ENCODE results near the gene GEMIN4.

GEMIN4 gene

DNA sequence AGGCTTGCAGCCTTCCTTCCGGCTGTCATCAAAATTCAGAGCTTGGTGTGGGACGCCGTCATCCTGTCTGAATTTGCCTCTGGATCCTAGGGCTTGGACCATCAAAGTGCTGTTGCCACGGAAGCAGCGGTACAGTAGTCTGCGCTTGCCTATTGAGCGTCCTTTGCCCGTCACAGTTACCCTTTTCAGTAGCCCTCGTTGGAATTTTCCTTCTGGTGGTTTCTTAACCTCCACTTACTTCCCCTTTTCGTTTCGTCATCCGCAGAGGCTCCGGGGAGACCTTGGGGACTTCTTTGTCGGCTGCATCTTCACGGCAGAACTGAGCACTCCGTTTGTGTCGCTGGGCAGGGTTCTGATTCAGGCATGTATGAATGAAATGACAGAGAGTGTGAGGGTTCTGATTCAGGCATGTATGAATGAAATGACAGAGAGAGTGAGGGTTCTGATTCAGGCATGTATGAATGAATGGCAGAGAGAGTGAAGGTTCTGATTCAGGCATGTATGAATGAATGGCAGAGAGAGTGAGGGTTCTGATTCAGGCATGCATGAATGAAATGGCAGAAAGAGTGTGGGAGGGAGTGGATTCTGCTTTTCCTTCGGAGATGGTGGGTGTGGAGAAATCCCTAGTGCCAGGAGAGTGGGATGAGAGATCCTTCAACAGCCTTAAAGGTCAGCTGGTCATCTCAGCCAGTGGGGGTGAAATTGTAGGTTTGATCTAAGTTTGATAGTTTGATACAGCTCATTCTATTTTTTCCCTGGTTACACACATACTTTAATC lies 11.6 kb downstream of the GEMIN4 start:
- DNase-seq, result no peak

DNA sequence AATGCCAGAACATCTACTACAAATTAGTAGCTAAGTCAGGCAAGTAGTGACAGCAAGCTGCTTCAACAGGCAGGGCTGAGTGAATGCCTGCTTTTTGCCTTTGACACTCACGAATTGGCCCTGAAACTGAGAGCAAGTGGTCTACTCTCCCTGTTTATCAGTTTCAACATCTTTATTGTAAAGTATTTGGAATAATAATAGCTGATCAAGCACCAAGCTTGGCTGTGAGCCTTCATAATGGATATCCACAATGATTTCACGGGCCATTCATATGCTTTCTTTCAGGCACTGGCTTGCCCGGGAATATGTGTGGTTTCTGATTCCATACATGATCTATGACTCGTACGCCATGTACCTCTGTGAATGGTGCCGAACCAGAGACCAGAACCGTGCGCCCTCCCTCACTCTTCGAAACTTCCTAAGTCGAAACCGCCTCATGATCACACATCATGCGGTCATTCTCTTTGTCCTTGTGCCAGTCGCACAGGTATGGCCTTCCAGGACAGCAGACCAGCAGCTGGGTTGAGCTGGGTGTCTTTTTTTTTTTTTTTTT lies 14.4 kb downstream of the GEMIN4 start:
- no peak for DNase-seq

DNA sequence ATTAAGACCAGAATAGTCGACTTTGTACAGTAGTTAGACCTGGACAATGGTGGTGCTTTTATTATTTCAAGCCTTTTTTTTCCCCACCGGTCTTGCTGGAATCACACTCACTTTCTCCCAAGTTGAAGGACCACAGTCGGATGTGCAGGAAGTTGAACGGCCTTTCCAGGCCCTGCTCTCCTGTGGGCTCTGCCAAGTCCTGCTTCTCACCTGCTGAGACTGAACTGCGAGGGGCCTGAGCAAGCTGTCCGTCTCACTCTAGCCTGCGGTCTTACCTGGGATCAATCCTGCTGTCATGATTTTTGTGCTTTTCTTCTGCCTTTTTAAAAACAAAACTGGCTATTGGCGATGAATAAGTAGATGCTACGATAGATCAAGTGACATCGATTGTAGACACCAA lies 18.3 kb downstream of the GEMIN4 start:
- DNase-seq, result no peak

DNA sequence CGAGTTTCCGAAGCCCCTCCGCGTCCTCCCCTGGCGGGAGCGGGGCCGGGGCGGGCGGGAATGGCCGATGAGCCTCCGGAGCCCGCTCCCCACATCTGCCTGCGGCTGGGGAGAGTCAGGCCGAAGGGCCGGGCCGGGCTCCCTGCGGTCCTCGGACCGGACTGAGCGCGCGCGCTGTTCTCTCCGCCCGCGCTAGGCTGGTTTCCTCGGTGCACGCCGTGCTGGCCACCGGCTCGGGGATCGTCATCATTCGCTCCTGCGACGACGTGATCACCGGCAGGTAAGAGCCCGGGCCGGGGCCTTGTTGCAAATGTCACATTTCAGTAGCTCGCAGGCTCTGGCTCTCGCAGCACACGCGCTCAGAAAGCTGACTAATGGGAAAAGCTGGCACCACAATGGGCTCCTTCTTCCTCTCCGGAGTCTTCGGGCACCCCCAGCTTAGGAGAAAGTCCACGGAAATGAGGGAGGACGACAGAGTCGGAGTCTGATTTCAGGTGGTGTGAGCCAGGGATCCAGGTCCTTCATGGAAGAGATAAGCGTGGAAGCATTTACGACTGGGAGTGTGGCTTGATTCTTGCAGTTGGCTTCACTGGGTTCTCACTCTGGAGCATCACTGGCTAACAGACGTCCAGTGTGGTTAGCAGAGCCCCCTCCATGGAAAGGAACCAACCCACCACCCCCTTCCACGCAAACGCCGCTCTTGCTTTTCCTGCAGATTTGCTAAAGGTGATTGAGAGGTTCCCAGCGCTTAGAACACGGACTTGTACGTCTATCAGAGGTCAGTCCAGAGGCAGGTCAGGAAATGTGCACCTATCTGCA lies 19.0 kb downstream of the GEMIN4 start:
- DNase-seq, result peak; percentile 42

DNA sequence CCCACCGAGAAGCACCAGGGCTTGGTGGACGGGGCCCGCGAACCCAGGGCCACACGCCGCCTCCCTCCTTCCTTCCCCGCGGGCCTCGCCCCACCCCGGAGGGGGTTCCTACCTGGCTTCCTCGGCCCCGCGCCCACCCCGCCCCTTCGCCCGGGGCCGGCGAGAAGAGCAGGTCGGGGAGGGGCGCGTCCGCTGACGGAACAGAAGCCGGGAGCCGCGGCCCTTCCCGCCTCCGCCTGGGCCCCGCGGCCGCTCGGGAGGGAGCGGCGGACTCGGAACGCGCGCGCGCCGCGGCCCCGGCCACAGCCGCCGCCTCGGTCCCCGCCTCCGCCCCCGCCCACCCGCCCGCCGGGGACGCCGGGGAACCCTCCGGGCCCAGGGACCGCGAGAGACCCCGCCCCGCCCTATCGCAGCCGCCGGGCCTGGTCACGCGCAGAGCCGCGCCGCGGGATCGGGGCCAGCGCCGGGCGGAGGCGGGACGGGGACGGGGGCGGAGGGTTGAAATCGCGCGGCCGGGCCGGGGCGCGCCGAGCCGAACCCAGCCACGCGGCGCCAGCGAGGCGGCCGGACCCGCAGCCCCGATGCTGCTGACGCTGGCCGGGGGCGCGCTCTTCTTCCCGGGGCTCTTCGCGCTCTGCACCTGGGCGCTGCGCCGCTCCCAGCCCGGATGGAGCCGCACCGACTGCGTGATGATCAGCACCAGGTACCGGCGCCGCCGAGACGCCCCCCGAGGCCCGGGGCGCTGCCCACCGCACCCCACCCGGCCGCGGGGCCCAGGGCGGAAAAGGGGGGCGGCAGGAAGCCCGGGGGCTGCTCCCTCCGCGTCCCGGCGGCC lies 19.8 kb downstream of the GEMIN4 start, which contains the start of gene TLCD3A:
TLCD3A (plus strand) TSS at position 530 of the 835 bp plus-strand sequence; CDS start at position 582, 52 bp downstream.
- peak; percentile 52 for DNase-seq

DNA sequence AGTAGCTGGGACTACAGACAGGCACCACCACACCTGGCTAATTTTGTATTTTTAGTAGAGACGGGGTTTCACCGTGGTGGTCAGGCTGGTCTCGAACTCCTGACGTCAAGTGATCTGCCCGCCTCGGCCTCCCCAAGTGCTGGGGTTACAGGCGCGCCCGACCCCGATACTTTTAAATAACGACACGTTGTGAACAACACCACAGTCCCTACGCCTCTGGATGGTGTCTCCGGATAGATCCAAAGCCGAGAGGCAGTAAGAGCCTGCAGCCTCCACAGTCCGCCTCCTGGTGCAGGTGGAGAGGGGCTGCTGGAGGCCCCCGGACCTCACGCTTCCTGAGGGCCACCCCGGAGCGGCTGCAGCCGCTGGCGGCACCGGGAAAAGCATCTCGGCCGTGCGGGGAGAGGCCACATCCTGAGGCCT lies 20.4 kb downstream of the GEMIN4 start:
- DNase-seq, result no peak

DNA sequence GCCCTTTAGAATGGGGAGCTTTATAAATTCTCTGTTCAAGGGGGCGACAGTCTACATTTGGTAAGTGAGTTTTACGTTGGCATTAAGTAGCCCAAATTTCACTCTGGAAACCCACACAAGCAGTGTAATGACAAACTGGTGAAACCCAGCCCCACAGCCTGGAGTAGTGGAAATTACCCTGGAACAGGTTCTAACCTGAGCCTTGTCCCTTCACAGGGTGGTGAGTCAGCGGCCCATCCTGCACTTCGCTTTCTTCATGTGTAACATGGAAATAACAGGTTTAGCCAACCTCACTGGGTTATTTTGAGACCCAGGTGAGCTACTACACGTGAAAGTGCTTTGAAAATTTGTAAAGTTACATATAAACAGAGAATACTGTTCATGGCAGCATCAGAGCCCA lies 23.2 kb downstream of the GEMIN4 start:
- DNase-seq, result no peak

DNA sequence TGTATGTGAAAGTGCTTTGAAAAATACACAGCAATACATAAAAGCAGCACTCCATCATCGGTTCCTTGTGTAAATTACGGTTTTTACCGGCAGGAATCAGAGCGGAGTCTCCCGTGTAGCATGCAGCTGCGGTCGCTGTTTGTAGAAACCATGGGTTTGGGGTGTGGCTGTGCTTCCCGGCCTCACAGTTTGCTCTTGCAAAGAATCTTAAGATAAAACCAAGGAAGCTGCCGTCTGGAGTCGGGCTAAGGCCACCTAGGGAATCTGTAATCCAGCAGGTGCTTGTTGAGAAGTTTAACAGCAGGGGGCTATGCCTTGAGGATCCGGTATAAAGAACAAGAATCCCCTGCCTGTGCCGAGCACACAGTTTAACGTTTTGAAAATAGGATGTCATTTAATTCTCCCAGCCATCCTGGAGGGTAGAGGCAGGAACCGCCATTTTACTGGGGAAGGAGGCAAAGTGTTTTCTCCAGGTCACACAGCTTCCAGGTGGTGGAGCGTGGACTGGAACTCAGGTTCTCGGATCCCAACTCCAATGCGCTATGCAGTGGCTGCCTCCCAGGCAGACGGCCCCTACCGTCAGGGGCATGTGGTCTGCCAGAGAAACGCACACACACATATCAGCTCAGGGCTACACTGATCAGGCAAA lies 25.7 kb downstream of the GEMIN4 start:
- no peak for DNase-seq

DNA sequence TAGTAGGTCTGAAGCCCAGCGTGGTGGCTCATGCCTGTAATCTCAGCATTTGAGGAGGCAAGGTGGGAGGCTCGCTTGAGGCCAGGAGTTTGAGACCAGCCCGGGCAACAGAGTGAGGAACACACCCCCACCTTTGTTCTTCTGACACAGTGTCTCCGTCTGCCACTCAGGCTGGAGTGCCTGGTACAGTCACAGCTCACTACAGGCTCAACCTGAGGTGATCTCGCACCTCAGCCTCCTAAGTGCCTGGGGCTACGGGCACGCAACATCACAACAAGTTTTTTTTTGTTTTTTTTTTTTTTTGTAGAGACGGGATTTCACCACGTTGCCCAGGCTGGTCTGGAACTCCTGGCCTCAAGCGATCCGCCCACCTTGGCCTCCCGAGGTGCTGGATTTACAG lies 26.3 kb downstream of the GEMIN4 start:
- DNase-seq, result no peak

DNA sequence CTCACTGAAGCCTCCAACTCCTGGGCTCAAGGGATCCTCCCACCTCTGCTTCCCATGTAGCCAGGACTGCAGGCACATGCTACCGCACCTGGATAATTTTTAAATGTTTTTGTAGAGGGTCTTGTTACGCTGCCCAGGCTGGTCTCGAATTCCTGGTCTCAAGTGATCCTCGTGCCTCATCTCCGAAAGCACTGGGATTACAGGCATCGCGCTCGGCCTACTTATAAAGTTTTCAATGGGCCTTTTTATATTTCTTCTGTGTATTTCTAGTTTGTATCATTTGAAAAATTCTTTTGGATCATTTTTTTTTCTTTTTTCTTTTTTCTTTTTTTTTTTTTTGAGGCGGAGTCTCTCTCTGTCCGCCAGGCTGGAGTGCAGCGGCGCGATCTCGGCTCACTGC lies 27.0 kb downstream of the GEMIN4 start:
- no peak for DNase-seq

DNA sequence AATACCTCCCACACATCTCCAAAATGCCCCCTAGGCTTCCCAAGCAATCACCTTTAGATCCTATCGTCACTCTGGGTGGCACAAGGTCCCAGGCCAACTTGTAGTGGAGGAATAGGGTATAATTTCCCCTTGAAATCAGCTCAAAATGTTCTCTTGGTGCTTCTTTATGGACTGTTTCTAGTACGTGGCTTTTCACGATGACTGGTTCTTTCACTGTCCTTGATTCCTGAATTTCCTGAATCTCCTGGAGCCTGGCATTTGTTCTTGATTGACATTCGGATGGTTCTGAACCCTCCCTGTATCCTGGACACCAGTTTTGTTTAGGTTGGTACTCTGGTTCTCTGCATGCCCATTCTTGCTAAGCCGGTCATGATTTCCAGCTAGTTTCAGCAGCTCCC lies 30.5 kb downstream of the GEMIN4 start:
- DNase-seq, result no peak

DNA sequence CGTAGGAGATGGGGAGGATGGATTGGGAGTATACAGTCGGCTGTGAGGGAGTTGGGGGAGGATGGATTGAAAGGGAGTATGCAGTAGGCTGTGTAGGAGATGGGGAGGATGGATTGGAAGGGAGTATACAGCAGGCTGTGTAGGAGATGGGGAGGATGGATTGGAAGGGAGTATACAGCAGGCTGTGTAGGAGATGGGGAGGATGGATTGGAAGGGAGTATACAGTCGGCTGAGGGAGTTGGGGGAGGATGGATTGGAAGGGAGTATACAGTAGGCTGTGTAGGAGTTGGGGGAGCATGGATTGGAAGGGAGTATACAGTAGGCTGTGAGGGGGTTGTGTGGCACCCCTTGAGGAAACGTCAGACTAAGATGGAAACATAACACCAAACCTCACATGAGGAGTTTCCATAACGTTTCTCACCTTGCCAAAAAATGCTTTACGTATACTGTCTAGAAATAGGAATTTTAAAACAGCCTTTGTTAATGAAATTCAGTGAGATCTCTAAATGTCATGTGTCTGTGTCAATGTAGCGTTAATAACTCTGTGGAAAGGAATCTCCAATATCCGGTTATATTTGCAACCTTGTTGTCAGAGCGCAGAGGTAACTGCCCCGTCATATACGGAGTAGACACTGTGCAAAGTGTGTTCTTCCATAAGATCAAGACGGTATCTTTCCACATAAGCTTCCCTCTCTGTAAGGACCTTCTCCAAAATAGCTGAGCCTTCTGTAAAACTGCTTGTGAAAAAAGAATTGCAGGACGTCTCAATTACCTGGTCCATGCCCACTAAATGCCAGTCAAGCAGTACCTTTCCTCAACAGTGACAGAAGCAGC lies 31.1 kb downstream of the GEMIN4 start:
- DNase-seq, result no peak

DNA sequence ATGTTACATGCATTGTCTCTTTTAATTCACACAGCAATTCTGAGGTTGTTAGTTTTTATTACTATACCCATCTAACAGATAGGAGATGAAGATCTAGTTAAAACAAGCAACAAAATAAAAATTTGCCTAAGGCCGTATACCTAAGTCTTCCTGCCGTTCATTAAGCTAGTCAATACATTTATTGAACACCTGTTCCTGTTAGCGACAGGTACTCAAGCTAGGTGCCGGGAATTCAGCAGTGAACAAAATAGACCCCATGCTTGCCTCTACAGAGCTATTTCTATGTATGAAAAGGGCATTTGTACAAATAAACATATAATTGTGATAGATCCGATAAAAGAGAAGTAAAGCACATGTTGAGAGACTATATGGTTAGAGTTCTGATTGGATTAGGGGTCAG lies 34.0 kb downstream of the GEMIN4 start:
- DNase-seq, result no peak

DNA sequence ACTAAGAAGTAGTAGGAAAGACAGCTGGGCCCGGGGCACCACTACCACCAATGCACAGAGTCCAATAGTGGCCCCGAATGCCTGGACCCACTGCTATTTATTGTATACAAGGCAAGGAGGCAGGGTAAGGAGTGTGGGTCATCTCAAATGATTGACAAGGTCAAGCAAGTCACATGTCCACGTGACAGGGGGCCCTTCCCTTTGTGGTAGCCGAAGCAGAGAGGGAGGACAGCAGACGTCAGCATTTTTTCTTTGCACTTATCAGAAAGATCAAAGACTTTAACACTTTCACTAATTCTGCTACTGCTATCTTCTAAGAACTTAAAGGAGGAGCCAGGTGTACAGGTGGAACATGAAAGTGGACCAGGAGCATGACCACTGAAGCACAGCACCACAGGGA lies 43.9 kb downstream of the GEMIN4 start:
- no peak for DNase-seq

DNA sequence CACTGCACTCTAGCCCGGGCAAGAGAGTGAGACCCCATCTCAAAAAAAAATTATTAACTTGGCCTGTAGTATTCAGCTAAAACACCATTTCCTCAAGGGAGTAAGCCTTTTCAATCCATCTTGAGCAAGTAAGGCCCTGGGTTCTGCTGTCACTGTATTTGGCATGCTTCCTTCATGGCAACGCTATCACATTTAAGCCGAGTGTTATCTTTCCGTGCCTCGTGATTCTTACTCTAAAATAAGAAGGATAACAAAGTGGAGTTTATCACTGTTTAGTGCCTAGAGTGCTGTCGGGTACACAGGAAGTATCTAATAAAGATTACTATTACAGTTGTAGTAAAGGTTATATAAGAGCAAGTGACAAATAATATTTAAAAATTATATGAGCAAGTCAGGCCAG lies 46.2 kb downstream of the GEMIN4 start:
- no peak for DNase-seq

DNA sequence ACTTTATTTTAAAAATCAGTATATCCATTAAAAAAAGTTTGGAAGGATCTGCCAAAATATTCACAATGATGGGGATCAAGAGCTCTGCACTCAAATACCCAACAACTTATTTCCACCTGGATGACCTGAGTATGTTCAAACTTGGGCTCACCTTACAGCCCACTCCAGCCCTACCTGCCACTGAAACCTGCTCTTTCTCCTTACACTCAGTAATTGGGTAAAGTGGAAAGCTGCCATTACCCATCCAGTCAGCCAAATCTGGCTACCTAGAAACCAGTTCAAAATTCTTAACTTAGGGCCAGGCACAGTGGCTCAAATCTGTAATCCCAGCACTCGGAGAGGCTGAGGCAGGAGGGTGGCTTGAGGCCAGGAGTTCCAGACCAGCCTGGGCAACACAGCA lies 47.1 kb downstream of the GEMIN4 start:
- no peak for DNase-seq

DNA sequence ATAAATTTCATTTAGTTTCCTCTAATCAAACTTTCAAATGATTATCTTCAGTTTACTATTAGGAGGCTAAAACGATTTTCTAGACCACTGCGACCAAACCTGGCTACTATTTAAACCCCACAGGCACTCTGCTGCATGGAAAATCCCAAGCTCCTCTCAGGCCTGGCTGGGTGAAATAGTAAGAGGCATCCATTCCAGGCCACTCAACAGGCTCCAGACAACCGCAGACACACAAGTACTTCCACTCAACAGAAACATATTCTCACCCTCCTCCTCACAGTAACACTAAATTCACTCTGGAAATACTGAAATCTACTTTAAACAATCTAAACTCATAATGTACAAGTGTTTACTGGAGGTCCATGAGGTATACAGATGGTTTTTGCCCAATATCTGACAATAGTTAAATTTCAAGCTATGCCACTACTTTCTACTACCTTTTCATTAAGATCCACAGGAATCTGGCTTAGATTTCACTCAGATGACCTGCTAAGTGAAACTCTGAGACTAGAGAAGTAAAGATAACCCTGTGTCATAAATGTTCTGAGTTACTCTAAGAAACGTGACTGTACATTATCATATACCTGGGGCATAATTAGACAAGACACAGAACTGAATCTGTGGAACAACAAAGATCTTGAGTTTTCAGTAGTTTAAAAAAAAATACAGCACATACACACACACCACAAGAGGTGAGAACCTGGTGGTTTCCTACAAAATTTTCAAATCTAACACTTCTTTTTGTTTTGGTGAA lies 47.8 kb downstream of the GEMIN4 start:
- DNase-seq, result no peak

DNA sequence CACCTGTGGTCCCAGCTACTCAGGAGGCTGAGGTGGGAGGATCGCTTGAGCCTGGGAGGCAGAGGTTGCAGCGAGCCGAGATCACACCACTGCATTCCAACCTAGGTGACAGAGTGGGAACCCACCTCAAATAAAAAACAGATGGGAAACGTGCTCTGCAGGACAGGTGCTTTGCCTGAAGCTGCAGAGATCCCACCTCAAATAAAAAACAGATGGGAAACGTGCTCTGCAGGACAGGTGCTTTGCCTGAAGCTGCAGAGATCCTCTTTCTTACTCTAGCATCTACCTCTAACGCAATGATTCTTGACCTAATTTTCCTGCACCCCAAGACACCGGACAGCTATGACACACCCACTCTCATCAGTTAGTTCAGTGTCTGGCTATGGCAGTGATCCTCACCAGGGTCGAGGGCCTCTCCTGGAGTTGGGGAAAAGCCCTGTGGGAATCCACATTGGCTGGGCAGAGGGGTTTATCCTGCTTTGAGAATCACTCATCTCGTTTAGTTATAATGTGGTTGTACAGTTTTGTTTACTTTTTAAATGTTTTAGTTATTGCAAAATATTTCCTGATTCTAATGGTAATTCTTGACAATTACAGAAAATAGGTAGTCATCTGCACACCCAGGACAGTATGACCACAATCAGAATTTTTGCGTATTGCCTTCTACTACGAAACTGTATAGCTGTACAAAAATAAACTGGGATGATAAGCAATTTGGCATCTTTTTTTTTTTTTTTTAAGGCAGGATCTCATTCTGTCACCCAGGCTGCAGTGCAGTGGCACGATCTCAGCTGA lies 48.8 kb downstream of the GEMIN4 start:
- DNase-seq, result no peak

DNA sequence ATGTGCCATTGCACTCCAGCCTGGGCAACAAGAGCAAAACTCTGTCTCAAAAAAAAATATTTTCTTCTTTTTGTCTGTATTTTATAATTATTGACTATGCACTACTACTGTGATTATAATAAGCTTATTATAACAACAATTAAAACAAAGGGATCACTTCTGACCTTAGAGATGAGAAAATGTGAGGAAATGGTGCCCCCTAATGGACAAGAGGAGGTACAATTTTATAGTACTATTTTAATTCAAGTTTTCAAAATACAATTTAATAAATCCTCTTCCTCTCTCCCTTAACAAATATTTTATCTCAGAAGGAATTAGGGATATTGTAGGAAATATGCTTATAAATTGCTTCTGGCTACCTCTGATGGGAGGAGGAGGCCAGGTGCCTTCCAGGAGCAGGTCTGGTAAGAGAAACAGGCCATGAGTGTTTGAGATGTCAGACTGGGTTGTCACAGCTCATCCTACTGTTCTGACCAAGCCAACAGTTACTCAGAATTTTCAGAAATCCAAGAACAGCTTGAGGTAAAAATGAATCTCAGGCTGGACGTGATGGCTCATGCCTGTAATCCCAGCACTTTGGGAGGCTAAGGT lies 51.5 kb downstream of the GEMIN4 start:
- no peak for DNase-seq

Measured in activated naive CD4-positive, alpha-beta T cell treated with anti-CD3 and anti-CD28 coated beads, Interleukin-2, amount 50 U/mL, for 16 hours (primary cell).